ENCODE data around the gene CACNB4. TPM values are rescaled to one million over a fixed set of nuclear protein-coding genes. Genes with fewer than 3 reads are reported as not detected.
"Not testable (repeated sequence)": the region's sequence is repeated elsewhere in the genome, so short reads cannot be mapped to it uniquely, and the experiment has no call there.

CACNB4 gene
- total RNA-seq, 2 experiments from 2014 or later, result 0.06 to 0.76 TPM

- Histone ChIP-seq H3K4me1 (ENCODE audit: insufficient read depth, low read length, poor library complexity, severe bottlenecking) (peaks cover 7% of the 10 kb centered on the region), H4K20me1 (ENCODE audit: insufficient read depth, low read length) (no peaks in the 10 kb centered on the region), H2AFZ (ENCODE audit: low read length) (no peak overlapping the region), H3K79me2 (ENCODE audit: insufficient read depth, low read depth, low read length) (no peaks in the 10 kb centered on the region), H3K9me2 (ENCODE audit: insufficient read depth, low read length) (no peaks in the 10 kb centered on the region), H3K9me3 (ENCODE audit: low read length) (no peaks in the 10 kb centered on the region), H3K4me3 (ENCODE audit: low read depth, low read length, poor library complexity, severe bottlenecking) (no peak overlapping the region), H3K4me2 (ENCODE audit: low read length) (no peak overlapping the region), H3K36me3 (ENCODE audit: insufficient read depth, low read length) (peaks cover 60% of the 10 kb centered on the region), H3K27ac (ENCODE audit: low read depth, low read length, poor library complexity, severe bottlenecking) (no peak overlapping the region)
- TF ChIP-seq EZH2phosphoT487 (IDR thresholded peaks at IDR 0.05; ENCODE audit: borderline replicate concordance, low read depth, low read length), result no peak
- TF ChIP-seq, protein P1, sequence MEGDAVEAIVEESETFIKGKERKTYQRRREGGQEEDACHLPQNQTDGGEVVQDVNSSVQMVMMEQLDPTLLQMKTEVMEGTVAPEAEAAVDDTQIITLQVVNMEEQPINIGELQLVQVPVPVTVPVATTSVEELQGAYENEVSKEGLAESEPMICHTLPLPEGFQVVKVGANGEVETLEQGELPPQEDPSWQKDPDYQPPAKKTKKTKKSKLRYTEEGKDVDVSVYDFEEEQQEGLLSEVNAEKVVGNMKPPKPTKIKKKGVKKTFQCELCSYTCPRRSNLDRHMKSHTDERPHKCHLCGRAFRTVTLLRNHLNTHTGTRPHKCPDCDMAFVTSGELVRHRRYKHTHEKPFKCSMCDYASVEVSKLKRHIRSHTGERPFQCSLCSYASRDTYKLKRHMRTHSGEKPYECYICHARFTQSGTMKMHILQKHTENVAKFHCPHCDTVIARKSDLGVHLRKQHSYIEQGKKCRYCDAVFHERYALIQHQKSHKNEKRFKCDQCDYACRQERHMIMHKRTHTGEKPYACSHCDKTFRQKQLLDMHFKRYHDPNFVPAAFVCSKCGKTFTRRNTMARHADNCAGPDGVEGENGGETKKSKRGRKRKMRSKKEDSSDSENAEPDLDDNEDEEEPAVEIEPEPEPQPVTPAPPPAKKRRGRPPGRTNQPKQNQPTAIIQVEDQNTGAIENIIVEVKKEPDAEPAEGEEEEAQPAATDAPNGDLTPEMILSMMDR (conservative IDR thresholded peaks at IDR 0.05; ENCODE audit: low read length), result no peak
- ChIA-PET POLR2A (interaction anchor here (1.1 kb wide), 1 partner anchor 32 kb away, joined by 3 read pairs; no protein-coding TSS in a partner anchor), CTCF (ENCODE audit: unreplicated experiment) (no interaction called here)
- BruUV-seq (replicated peaks), result no TSS peak
- DNase-seq (ENCODE audit: low spot score), result no peak
- intact Hi-C loops (cut with micrococcal nuclease; ENCODE audit: unreplicated experiment), result no loop called here
Measured at GRCh38 chr2:151799886-151800292, 299.0 kb downstream of the CACNB4 start.

GRCh38 chr2:151796774-151797173 lies 302.1 kb downstream of the CACNB4 start:
- CTCF ChIA-PET (ENCODE audit: unreplicated experiment), result no interaction called here
- no peak for DNase-seq (ENCODE audit: low spot score)
- H3K9me2 ChIP-seq (ENCODE audit: insufficient read depth, low read length), result no peaks in the 10 kb centered on the region
- no TSS peak for BruUV-seq (replicated peaks)
- intact Hi-C loops (cut with micrococcal nuclease; ENCODE audit: unreplicated experiment), result no loop called here
- POLR2A ChIA-PET, result no interaction called here
- no peaks in the 10 kb centered on the region for H3K79me2 ChIP-seq (ENCODE audit: insufficient read depth, low read depth, low read length)
- no peak overlapping the region for H2AFZ ChIP-seq (ENCODE audit: low read length)
- peaks cover under 1% of the 10 kb centered on the region; the same call in 1 of the 2 replicates for H3K9me3 ChIP-seq (ENCODE audit: low read length)
- TF ChIP-seq, protein P1 (conservative IDR thresholded peaks at IDR 0.05; ENCODE audit: low read length), result no peak
- TF ChIP-seq EZH2phosphoT487 (IDR thresholded peaks at IDR 0.05; ENCODE audit: borderline replicate concordance, low read depth, low read length), result no peak
- H3K27ac ChIP-seq (ENCODE audit: low read depth, low read length, poor library complexity, severe bottlenecking), result no peak overlapping the region
- H4K20me1 ChIP-seq (ENCODE audit: insufficient read depth, low read length), result no peaks in the 10 kb centered on the region
- peaks cover 7% of the 10 kb centered on the region for H3K4me1 ChIP-seq (ENCODE audit: insufficient read depth, low read length, poor library complexity, severe bottlenecking)
- no peak overlapping the region for H3K4me2 ChIP-seq (ENCODE audit: low read length)
- H3K36me3 ChIP-seq (ENCODE audit: insufficient read depth, low read length), result peaks cover 34% of the 10 kb centered on the region; the same call in 1 of the 2 replicates
- H3K4me3 ChIP-seq (ENCODE audit: low read depth, low read length, poor library complexity, severe bottlenecking), result no peak overlapping the region

GRCh38 chr2:151795646-151796240 lies 303.1 kb downstream of the CACNB4 start:
- TF ChIP-seq EZH2phosphoT487 (IDR thresholded peaks at IDR 0.05; ENCODE audit: borderline replicate concordance, low read depth, low read length), result no peak
- TF ChIP-seq, protein P1 (conservative IDR thresholded peaks at IDR 0.05; ENCODE audit: low read length), result no peak
- H3K4me3 ChIP-seq (ENCODE audit: low read depth, low read length, poor library complexity, severe bottlenecking), result no peak overlapping the region
- peaks cover 4% of the 10 kb centered on the region; the same call in 1 of the 2 replicates for H3K9me3 ChIP-seq (ENCODE audit: low read length)
- H3K27ac ChIP-seq (ENCODE audit: low read depth, low read length, poor library complexity, severe bottlenecking), result no peak overlapping the region
- DNase-seq (ENCODE audit: low spot score), result no peak
- CTCF ChIA-PET (ENCODE audit: unreplicated experiment), result no interaction called here
- no peak overlapping the region for H3K4me2 ChIP-seq (ENCODE audit: low read length)
- intact Hi-C loops (cut with micrococcal nuclease; ENCODE audit: unreplicated experiment), result no loop called here
- H3K79me2 ChIP-seq (ENCODE audit: insufficient read depth, low read depth, low read length), result no peaks in the 10 kb centered on the region
- BruUV-seq (replicated peaks), result no TSS peak
- H3K36me3 ChIP-seq (ENCODE audit: insufficient read depth, low read length), result peaks cover 26% of the 10 kb centered on the region; the same call in 1 of the 2 replicates
- no peak overlapping the region for H2AFZ ChIP-seq (ENCODE audit: low read length)
- H3K9me2 ChIP-seq (ENCODE audit: insufficient read depth, low read length), result no peaks in the 10 kb centered on the region
- H3K4me1 ChIP-seq (ENCODE audit: insufficient read depth, low read length, poor library complexity, severe bottlenecking), result peaks cover 2% of the 10 kb centered on the region
- no peaks in the 10 kb centered on the region for H4K20me1 ChIP-seq (ENCODE audit: insufficient read depth, low read length)
- POLR2A ChIA-PET, result no interaction called here

DNA sequence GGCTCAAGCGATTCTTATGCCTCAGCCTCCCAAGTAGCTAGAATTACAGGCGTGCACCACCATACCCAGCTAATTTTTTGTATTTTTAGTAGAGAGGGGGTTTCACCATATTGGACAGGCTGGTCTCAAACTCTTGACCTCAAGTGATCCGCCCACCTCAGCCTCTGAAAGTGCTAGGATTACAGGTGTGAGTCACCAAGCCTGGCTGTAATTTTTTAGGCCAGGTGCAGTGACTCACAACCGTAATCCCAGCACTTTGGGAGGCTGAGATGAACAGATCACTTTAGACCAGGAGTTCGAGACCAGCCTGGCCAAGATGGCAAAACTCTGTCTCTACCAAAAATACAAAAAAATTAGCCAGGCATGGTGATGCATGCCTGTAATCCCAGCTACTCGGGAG lies 304.4 kb downstream of the CACNB4 start:
- H3K4me2 ChIP-seq (ENCODE audit: low read length); H4K20me1 ChIP-seq (ENCODE audit: insufficient read depth, low read length); H2AFZ ChIP-seq (ENCODE audit: low read length); H3K79me2 ChIP-seq (ENCODE audit: insufficient read depth, low read depth, low read length); intact Hi-C loops (cut with micrococcal nuclease; ENCODE audit: unreplicated experiment); H3K9me3 ChIP-seq (ENCODE audit: low read length); BruUV-seq (replicated peaks); CTCF ChIA-PET (ENCODE audit: unreplicated experiment); H3K27ac ChIP-seq (ENCODE audit: low read depth, low read length, poor library complexity, severe bottlenecking); H3K4me3 ChIP-seq (ENCODE audit: low read depth, low read length, poor library complexity, severe bottlenecking); DNase-seq (ENCODE audit: low spot score); H3K9me2 ChIP-seq (ENCODE audit: insufficient read depth, low read length); H3K4me1 ChIP-seq (ENCODE audit: insufficient read depth, low read length, poor library complexity, severe bottlenecking): not testable (repeated sequence)
- POLR2A ChIA-PET, result interaction anchor here (0.7 kb wide), 1 partner anchor 995 kb away, joined by 8 read pairs; no protein-coding TSS in a partner anchor
- H3K36me3 ChIP-seq (ENCODE audit: insufficient read depth, low read length), result peaks cover 15% of the 10 kb centered on the region; the same call in 1 of the 2 replicates

Data from OCI-LY7 (cell line).